HepG2 (cell line): ENCODE results near the gene UBQLN4. TPM values are rescaled to one million over a fixed set of nuclear protein-coding genes. Genes with fewer than 3 reads are reported as not detected.
A peak's percentile ranks its signal among the peaks of the same experiment; 100 is the strongest.

Experiments
- ARID3A ChIP-seq: IDR thresholded peaks from 2 replicates; pipeline ENCODE4 v1.6.1; 2012; ENCODE audit warnings: low read depth, low read length, improper control_type of control experiment
- CBX5 ChIP-seq: sonication (generic); formaldehyde crosslinking; IDR thresholded peaks from 2 replicates; pipeline ENCODE4 v1.4.0; 2020; ENCODE audit warnings: missing genetic modification reagents, borderline replicate concordance
- CENPT ChIP-seq: sonication (generic); formaldehyde crosslinking; IDR thresholded peaks from 2 replicates; pipeline ENCODE4 v1.8.0; 2022; ENCODE audit warnings: low read depth, mild to moderate bottlenecking, moderate library complexity, missing genetic modification reagents
- CENPX ChIP-seq: sonication (generic); formaldehyde crosslinking; IDR thresholded peaks from 2 replicates; pipeline ENCODE4 v1.9.0; 2021; ENCODE audit warnings: mild to moderate bottlenecking, missing genetic modification reagents, moderate library complexity
- KDM5A ChIP-seq: fragments of 200-600 bp; sonication (generic); IDR thresholded peaks from 2 replicates; pipeline ENCODE4 v1.7.0; 2018; ENCODE audit warnings: antibody characterized with exemption, mild to moderate bottlenecking, low read length, borderline replicate concordance
- MEIS2 ChIP-seq: sonication (generic); formaldehyde crosslinking; IDR thresholded peaks from 2 replicates; pipeline ENCODE4 v1.9.0; 2021; ENCODE audit warnings: mild to moderate bottlenecking, missing genetic modification reagents
- MTF2 ChIP-seq: sonication (generic); formaldehyde crosslinking; IDR thresholded peaks from 2 replicates; pipeline ENCODE4 v1.5.0; 2020; ENCODE audit warnings: missing genetic modification reagents, borderline replicate concordance
- NCOA2 ChIP-seq: sonication (generic); formaldehyde crosslinking; IDR thresholded peaks from 2 replicates; pipeline ENCODE4 v1.8.0; 2022; ENCODE audit warnings: inconsistent platforms
- NR2F1 ChIP-seq, 2 experiments: fragments of 450-650 bp in 1 of 2; formaldehyde crosslinking in 1 of 2; IDR thresholded peaks; 2 replicates each; pipeline versions ENCODE4 v1.5.0 to v1.6.1; 2016 to 2020; ENCODE audit warnings: mild to moderate bottlenecking in 1 of 2, missing compliant biosample characterization in 1 of 2, missing genetic modification reagents in 1 of 2, moderate library complexity in 1 of 2
- PCBP1 ChIP-seq: fragments of 200-400 bp; formaldehyde crosslinking; IDR thresholded peaks from 2 replicates; pipeline ENCODE4 v1.6.1; 2017; ENCODE audit warnings: mild to moderate bottlenecking, low read depth, low read length, borderline replicate concordance
- SRSF9 ChIP-seq: fragments of 200-400 bp; formaldehyde crosslinking; IDR thresholded peaks from 2 replicates; pipeline ENCODE4 v1.6.1; 2018; ENCODE audit warnings: borderline replicate concordance, mild to moderate bottlenecking, low read depth, low read length; ENCODE audit not compliant: insufficient read depth, poor library complexity, severe bottlenecking
- TBX2 ChIP-seq: sonication (generic); formaldehyde crosslinking; IDR thresholded peaks from 2 replicates; pipeline ENCODE4 v1.5.0; 2020; ENCODE audit warnings: missing genetic modification reagents, mild to moderate bottlenecking, borderline replicate concordance
- TFDP2 ChIP-seq: sonication (generic); formaldehyde crosslinking; IDR thresholded peaks from 2 replicates; pipeline ENCODE4 v1.4.0; 2020; ENCODE audit warnings: missing genetic modification reagents
- ZNF124 ChIP-seq: sonication (generic); formaldehyde crosslinking; IDR thresholded peaks from 2 replicates; pipeline ENCODE4 v1.4.0; 2020; ENCODE audit warnings: missing genetic modification reagents
- ZNF224 ChIP-seq: sonication (generic); formaldehyde crosslinking; IDR thresholded peaks from 2 replicates; pipeline ENCODE4 v1.5.0; 2020; ENCODE audit warnings: mild to moderate bottlenecking, missing genetic modification reagents
- ZNF24 ChIP-seq: fragments of 450-650 bp; IDR thresholded peaks from 2 replicates; pipeline ENCODE4 v1.6.1; 2017; ENCODE audit warnings: antibody characterized with exemption, mild to moderate bottlenecking
- ZNF253 ChIP-seq: sonication (generic); formaldehyde crosslinking; IDR thresholded peaks from 2 replicates; pipeline ENCODE4 v1.8.0; 2022; ENCODE audit warnings: mild to moderate bottlenecking, missing genetic modification reagents, borderline replicate concordance
- ZNF282 ChIP-seq: fragments of 450-650 bp; IDR thresholded peaks from 2 replicates; pipeline ENCODE4 v1.6.1; 2018; ENCODE audit not compliant: partially characterized antibody
- ZNF558 ChIP-seq: sonication (generic); formaldehyde crosslinking; IDR thresholded peaks from 2 replicates; pipeline ENCODE4 v1.9.0; 2022; ENCODE audit warnings: mild to moderate bottlenecking, missing genetic modification reagents, borderline replicate concordance
- ZNF616 ChIP-seq: sonication (generic); formaldehyde crosslinking; IDR thresholded peaks from 2 replicates; pipeline ENCODE4 v1.5.0; 2020; ENCODE audit warnings: low read depth, mild to moderate bottlenecking, missing genetic modification reagents
- polyA plus RNA-seq, 8 experiments: library from polyadenylated mRNA; depleted of rRNA in 3 of 8; stranded (reverse) in 7 of 8; unstranded in 1 of 8; fragments of >200 nt; fragmentation: Illumina TruSeq in 4 of 8; extraction: Trizol in 4 of 8; gene quantifications; 2 replicates each; pipeline versions ENCODE4 v1.2.1 to v1.2.3, GENCODE V29; 2011 to 2016; ENCODE audit warnings: low read depth in 4 of 8, missing spikeins in 1 of 8, mixed read lengths in 1 of 8; ENCODE audit not compliant: insufficient read depth in 1 of 8
- total RNA-seq, 5 experiments: library from RNA; depleted of rRNA; stranded (reverse); fragments of >200 nt; fragmentation: Illumina TruSeq; extraction: Trizol; gene quantifications; 2 replicates each; pipeline ENCODE4 v1.2.3, GENCODE V29; 2016; ENCODE audit warnings: low read depth in 1 of 5
- TF ChIP-seq, protein P1 (sequence below): sonication (generic); formaldehyde crosslinking; IDR thresholded peaks from 2 replicates; pipeline ENCODE4 v1.5.0; 2020; ENCODE audit warnings: missing genetic modification reagents
- TF ChIP-seq, protein P2 (sequence below): sonication (generic); formaldehyde crosslinking; conservative IDR thresholded peaks from 2 replicates; pipeline ENCODE4 v1.4.0; 2020; ENCODE audit warnings: missing genetic modification reagents
- TF ChIP-seq, protein P3 (sequence below): sonication (generic); formaldehyde crosslinking; IDR thresholded peaks from 2 replicates; pipeline ENCODE4 v1.5.0; 2020; ENCODE audit warnings: missing genetic modification reagents

The UBQLN4 gene
- total and polyA plus RNA-seq, 2 of the 13 experiments (the other 11 are each of a cell fraction or from before 2014, with no cell fraction given), result 31.5 to 39.8 TPM

GRCh38 chr1:156096640-156097391, 43.2 kb upstream of the UBQLN4 start (continued):
- TF ChIP-seq ZNF616 (CRISPR knock-in tag) (no peak), NR2F1 (CRISPR knock-in tag; IDR thresholded peaks at IDR 0.05) (no peak), ZNF558 (no peak), CBX5 (CRISPR knock-in tag) (peak; percentile 51; the same call in 1 of the 2 replicates), CENPX (CRISPR knock-in tag) (no peak), ZNF282 (no peak), TBX2 (CRISPR knock-in tag) (0 out of 2 replicates have a peak, but pooled peaks have one; percentile 35), KDM5A (no peak), ZNF253 (CRISPR knock-in tag) (0 out of 2 replicates have a peak, but pooled peaks have one; percentile 45), MEIS2 (CRISPR knock-in tag) (no peak), ARID3A (no peak), TFDP2 (CRISPR knock-in tag) (no peak), MTF2 (CRISPR knock-in tag) (no peak), SRSF9 (no peak), NCOA2 (CRISPR knock-in tag) (peak; percentile 70), PCBP1 (no peak), ZNF124 (CRISPR knock-in tag) (peak; percentile 49; the same call in 1 of the 2 replicates), ZNF224 (CRISPR knock-in tag) (no peak), CENPT (no peak), ZNF24 (peak; percentile 65; the same call in 1 of the 2 replicates)
- TF ChIP-seq, protein P1, sequence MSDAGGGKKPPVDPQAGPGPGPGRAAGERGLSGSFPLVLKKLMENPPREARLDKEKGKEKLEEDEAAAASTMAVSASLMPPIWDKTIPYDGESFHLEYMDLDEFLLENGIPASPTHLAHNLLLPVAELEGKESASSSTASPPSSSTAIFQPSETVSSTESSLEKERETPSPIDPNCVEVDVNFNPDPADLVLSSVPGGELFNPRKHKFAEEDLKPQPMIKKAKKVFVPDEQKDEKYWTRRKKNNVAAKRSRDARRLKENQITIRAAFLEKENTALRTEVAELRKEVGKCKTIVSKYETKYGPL (CRISPR knock-in tag), result no peak
- TF ChIP-seq, protein P2, sequence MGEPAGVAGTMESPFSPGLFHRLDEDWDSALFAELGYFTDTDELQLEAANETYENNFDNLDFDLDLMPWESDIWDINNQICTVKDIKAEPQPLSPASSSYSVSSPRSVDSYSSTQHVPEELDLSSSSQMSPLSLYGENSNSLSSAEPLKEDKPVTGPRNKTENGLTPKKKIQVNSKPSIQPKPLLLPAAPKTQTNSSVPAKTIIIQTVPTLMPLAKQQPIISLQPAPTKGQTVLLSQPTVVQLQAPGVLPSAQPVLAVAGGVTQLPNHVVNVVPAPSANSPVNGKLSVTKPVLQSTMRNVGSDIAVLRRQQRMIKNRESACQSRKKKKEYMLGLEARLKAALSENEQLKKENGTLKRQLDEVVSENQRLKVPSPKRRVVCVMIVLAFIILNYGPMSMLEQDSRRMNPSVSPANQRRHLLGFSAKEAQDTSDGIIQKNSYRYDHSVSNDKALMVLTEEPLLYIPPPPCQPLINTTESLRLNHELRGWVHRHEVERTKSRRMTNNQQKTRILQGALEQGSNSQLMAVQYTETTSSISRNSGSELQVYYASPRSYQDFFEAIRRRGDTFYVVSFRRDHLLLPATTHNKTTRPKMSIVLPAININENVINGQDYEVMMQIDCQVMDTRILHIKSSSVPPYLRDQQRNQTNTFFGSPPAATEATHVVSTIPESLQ, result no peak
- TF ChIP-seq, protein P3, sequence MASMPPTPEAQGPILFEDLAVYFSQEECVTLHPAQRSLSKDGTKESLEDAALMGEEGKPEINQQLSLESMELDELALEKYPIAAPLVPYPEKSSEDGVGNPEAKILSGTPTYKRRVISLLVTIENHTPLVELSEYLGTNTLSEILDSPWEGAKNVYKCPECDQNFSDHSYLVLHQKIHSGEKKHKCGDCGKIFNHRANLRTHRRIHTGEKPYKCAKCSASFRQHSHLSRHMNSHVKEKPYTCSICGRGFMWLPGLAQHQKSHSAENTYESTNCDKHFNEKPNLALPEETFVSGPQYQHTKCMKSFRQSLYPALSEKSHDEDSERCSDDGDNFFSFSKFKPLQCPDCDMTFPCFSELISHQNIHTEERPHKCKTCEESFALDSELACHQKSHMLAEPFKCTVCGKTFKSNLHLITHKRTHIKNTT (CRISPR knock-in tag), result no peak
